Liver (tissue), 9 donors: ENCODE results near the gene AKT2. TPM values are rescaled to one million over a fixed set of nuclear protein-coding genes. Genes with fewer than 3 reads are reported as not detected.

Experiments
- DNase-seq: peaks from one replicate; pipeline ENCODE4 v3.0.0-alpha.2; 2017; ENCODE audit warnings: low spot score
- H3K27ac ChIP-seq, 2 donors: one replicate each; pipeline ENCODE4 v1.7.0; 2013; ENCODE audit warnings: inconsistent platforms in 2 of 2, low read length in 2 of 2, control low read depth in 1 of 2, low read depth in 1 of 2, mild to moderate bottlenecking in 1 of 2
- H3K27me3 ChIP-seq, 4 donors: one replicate each; pipeline versions ENCODE4 v1.6.1 to v1.7.0; 2013; ENCODE audit warnings: low read length in 3 of 4, inconsistent platforms in 1 of 4, mild to moderate bottlenecking in 1 of 4, moderate library complexity in 1 of 4; ENCODE audit not compliant: control insufficient read depth in 4 of 4, insufficient read depth in 4 of 4
- H3K36me3 ChIP-seq, 4 donors: one replicate each; pipeline versions ENCODE4 v1.6.1 to v1.7.0; 2013; ENCODE audit warnings: low read length in 3 of 4, mild to moderate bottlenecking in 3 of 4, low read depth in 1 of 4, moderate library complexity in 1 of 4; ENCODE audit not compliant: control insufficient read depth in 4 of 4, insufficient read depth in 3 of 4
- H3K4me1 ChIP-seq, 4 donors: one replicate each; pipeline versions ENCODE4 v1.6.1 to v1.7.0; 2013; ENCODE audit warnings: low read length in 3 of 4, mild to moderate bottlenecking in 3 of 4, moderate library complexity in 1 of 4; ENCODE audit not compliant: control insufficient read depth in 4 of 4, insufficient read depth in 4 of 4
- H3K4me3 ChIP-seq, 3 donors: one replicate each; pipeline versions ENCODE4 v1.6.1 to v1.7.0; 2013; ENCODE audit warnings: low read length in 3 of 3, control low read depth in 1 of 3, low read depth in 1 of 3, mild to moderate bottlenecking in 1 of 3
- H3K9ac ChIP-seq, 2 donors: one replicate each; pipeline ENCODE4 v1.7.0; 2013; ENCODE audit warnings: low read length in 2 of 2, mild to moderate bottlenecking in 2 of 2, moderate library complexity in 2 of 2, control low read depth in 1 of 2, low read depth in 1 of 2
- H3K9me3 ChIP-seq, 4 donors: one replicate each; pipeline versions ENCODE4 v1.6.1 to v1.7.0; 2013; ENCODE audit warnings: low read length in 3 of 4; ENCODE audit not compliant: control insufficient read depth in 4 of 4
- ATF3 ChIP-seq: IDR thresholded peaks from 2 replicates; pipeline ENCODE4 v1.6.1; 2016; ENCODE audit warnings: antibody characterized with exemption
- EGR1 ChIP-seq, 2 donors: IDR thresholded peaks; 2 replicates each; pipeline ENCODE4 v1.6.1; 2016 to 2018; ENCODE audit warnings: antibody characterized with exemption in 2 of 2, low read depth in 2 of 2
- FOXA1 ChIP-seq: IDR thresholded peaks from 2 replicates; pipeline ENCODE4 v1.6.1; 2016; ENCODE audit warnings: antibody characterized with exemption
- FOXA2 ChIP-seq: IDR thresholded peaks from 2 replicates; pipeline ENCODE4 v1.6.1; 2016; ENCODE audit warnings: antibody characterized with exemption
- GABPA ChIP-seq, 2 donors: IDR thresholded peaks in 1 of 2; conservative IDR thresholded peaks in 1 of 2; 2 replicates each; pipeline ENCODE4 v1.6.1; 2016; ENCODE audit warnings: antibody characterized with exemption in 2 of 2, mild to moderate bottlenecking in 1 of 2, moderate library complexity in 1 of 2
- HNF4A ChIP-seq, 2 donors: conservative IDR thresholded peaks; 2 replicates each; pipeline ENCODE4 v1.6.1; 2016; ENCODE audit warnings: antibody characterized with exemption in 2 of 2, mild to moderate bottlenecking in 2 of 2
- HNF4G ChIP-seq: IDR thresholded peaks from 2 replicates; pipeline ENCODE4 v1.6.1; 2016; ENCODE audit warnings: antibody characterized with exemption
- JUND ChIP-seq, 2 donors: IDR thresholded peaks; 2 replicates each; pipeline ENCODE4 v1.6.1; 2016; ENCODE audit warnings: antibody characterized with exemption in 2 of 2
- MAX ChIP-seq: IDR thresholded peaks from 2 replicates; pipeline ENCODE4 v1.6.1; 2016; ENCODE audit warnings: antibody characterized with exemption
- NR2F2 ChIP-seq: IDR thresholded peaks from 2 replicates; pipeline ENCODE4 v1.6.1; 2016; ENCODE audit warnings: antibody characterized with exemption
- RAD21 ChIP-seq, 2 donors: IDR thresholded peaks; 2 replicates each; pipeline ENCODE4 v1.6.1; 2016; ENCODE audit warnings: antibody characterized with exemption in 2 of 2, mild to moderate bottlenecking in 2 of 2
- REST ChIP-seq: IDR thresholded peaks from 2 replicates; pipeline ENCODE4 v1.6.1; 2016; ENCODE audit warnings: antibody characterized with exemption, mild to moderate bottlenecking
- RXRA ChIP-seq, 2 donors: IDR thresholded peaks; 2 replicates each; pipeline ENCODE4 v1.6.1; 2017 to 2018; ENCODE audit warnings: antibody characterized with exemption in 2 of 2, mild to moderate bottlenecking in 1 of 2
- SP1 ChIP-seq: IDR thresholded peaks from 2 replicates; pipeline ENCODE4 v1.6.1; 2018; ENCODE audit warnings: antibody characterized with exemption, mild to moderate bottlenecking
- TAF1 ChIP-seq: conservative IDR thresholded peaks from 2 replicates; pipeline ENCODE4 v1.6.1; 2016; ENCODE audit warnings: antibody characterized with exemption, mild to moderate bottlenecking
- YY1 ChIP-seq: IDR thresholded peaks from 2 replicates; pipeline ENCODE4 v1.6.1; 2016; ENCODE audit warnings: antibody characterized with exemption, mild to moderate bottlenecking
- ZBTB33 ChIP-seq: IDR thresholded peaks from 2 replicates; pipeline ENCODE4 v1.6.1; 2016; ENCODE audit warnings: antibody characterized with exemption
- WGBS: extraction: QIAGEN DNeasy Blood & Tissue Kit; methylation state at CpG from one replicate; pipeline ENCODE4 v1.1.7; 2013; 5-methylcytosine and 5-hydroxymethylcytosine counted together
- polyA plus RNA-seq, 2 donors: library from polyadenylated mRNA; stranded (reverse) in 1 of 2; unstranded in 1 of 2; fragments of 200-250 nt in 1 of 2; fragments of >200 nt in 1 of 2; fragmentation: Nextera tagmentation in 1 of 2; extraction: Ambion mirVana in 1 of 2; gene quantifications; one replicate each; pipeline versions ENCODE4 v1.2.1 to v1.2.3, GENCODE V29; 2013 to 2015
- total RNA-seq, 2 donors: library from RNA; depleted of rRNA; stranded (reverse); fragments of >200 nt; gene quantifications; one replicate each; pipeline ENCODE4 v1.2.3, GENCODE V29; 2014
- TF ChIP-seq, protein P1 (sequence below): fragments of 150-350 bp; IDR thresholded peaks from 2 replicates; pipeline ENCODE4 v1.5.1; 2017; ENCODE audit warnings: improper control_type of control experiment, low read depth, low read length; ENCODE audit not compliant: missing input control
- donor health status: healthy.
- donor health status: healthy.
- donor health status: healthy.
- donor health status: healthy.
- donor health status: healthy.

The AKT2 gene
- total and polyA plus RNA-seq, 4 donors = 23.2 to 110 (median 60.4) TPM

DNA sequence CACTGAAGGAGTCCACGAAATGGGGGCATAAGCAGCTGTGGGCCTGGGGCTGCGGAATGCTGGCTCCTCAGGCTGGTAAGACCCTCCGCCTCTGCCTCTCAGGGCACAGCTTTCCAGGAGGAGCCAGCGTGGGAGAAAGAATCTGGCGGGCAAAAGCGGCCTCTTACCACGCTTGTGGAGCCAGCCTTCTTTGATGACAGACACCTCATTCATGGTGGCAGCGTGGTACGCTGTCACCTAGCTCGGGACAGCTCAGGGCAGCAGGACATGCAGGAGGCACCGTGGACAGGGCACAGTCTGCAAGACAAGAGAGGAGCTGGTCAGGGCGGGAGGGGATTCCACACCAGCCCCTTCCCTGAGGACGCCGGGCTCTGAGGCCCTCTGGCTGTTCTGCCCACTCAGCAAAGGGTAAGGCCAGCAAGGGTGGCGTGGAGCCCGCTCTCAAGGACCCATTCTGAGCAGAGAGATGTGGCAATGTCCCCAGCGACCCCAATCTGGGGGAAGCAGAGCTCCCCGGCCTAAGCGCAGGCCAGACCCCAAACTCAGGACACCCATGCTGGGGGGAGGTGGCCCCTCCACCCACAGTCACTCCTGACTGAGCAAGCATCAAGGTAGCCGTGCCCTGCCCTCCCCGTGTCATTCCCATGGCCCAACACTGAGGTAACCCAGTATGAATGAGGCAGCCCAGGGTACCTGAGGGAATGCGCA is 19.9 kb downstream of the AKT2 start:
- Histone ChIP-seq H3K9ac (no peak overlapping the region), H3K27me3 (no peaks in the 10 kb centered on the region), H3K36me3 (peaks cover 1 to 25% (median 16%) of the 10 kb centered on the region in 4 donors), H3K9me3 (no peaks in the 10 kb centered on the region), H3K4me1 (peaks cover 0 to 30% (median 5%) of the 10 kb centered on the region in 4 donors), H3K27ac (no peak overlapping the region), H3K4me3 (no peak overlapping the region)
- WGBS = 96% methylated on average over 22 of the region's 22 CpGs
- no peak for DNase-seq
- TF ChIP-seq GABPA (IDR thresholded peaks at IDR 0.05 in 1 of 2, conservative IDR thresholded peaks at IDR 0.05 in 1 of 2) = no peak
- TF ChIP-seq MAX = no peak
- no peak for TF ChIP-seq FOXA1
- TF ChIP-seq, protein P1, sequence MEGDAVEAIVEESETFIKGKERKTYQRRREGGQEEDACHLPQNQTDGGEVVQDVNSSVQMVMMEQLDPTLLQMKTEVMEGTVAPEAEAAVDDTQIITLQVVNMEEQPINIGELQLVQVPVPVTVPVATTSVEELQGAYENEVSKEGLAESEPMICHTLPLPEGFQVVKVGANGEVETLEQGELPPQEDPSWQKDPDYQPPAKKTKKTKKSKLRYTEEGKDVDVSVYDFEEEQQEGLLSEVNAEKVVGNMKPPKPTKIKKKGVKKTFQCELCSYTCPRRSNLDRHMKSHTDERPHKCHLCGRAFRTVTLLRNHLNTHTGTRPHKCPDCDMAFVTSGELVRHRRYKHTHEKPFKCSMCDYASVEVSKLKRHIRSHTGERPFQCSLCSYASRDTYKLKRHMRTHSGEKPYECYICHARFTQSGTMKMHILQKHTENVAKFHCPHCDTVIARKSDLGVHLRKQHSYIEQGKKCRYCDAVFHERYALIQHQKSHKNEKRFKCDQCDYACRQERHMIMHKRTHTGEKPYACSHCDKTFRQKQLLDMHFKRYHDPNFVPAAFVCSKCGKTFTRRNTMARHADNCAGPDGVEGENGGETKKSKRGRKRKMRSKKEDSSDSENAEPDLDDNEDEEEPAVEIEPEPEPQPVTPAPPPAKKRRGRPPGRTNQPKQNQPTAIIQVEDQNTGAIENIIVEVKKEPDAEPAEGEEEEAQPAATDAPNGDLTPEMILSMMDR = no peak

DNA sequence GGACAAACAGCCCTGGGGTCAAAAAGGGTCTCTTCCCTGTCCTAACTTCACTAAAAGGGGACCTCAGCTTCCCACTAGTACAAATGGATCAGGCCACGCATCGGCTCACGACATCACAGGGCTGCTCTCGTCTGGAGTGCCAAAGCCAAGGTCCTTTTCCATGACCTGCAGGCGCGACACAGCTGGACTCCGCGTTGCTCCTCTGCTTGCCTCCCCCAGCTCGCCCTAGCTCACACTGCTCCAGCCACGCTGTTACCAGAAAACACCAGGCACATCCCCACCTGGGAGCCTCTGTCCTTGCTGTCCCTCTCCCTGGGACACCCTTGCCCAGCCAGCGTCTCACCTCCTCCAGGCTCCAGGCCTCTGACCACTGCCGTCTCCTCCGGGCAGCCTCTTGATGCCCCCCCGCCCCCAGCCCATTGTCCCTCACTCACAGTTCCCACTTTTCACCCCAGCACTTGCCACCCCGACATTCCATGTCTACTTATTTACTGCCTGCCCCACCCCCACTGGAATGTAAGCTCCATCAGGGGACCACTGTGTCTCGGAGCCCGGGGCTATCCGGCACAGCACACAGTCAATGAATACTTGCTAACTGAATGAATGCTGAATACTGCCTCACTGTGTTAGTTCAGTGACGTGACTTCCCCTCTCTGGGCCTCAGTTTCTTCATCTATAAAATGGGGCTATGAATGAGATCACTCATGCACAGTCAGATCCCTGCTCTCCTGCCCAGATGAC is 20.7 kb downstream of the AKT2 start:
- DNase-seq = no peak
- H3K27me3 ChIP-seq = no peaks in the 10 kb centered on the region
- H3K36me3 ChIP-seq = peaks cover 1 to 25% (median 14%) of the 10 kb centered on the region in 4 donors
- H3K27ac ChIP-seq = no peak overlapping the region
- H3K9ac ChIP-seq = no peak overlapping the region
- no peaks in the 10 kb centered on the region for H3K9me3 ChIP-seq
- TF ChIP-seq GABPA (IDR thresholded peaks at IDR 0.05 in 1 of 2, conservative IDR thresholded peaks at IDR 0.05 in 1 of 2) (no peak), REST (no peak), YY1 (no peak), NR2F2 (no peak), MAX (no peak), RXRA (IDR thresholded peaks at IDR 0.05) (no peak), EGR1 (IDR thresholded peaks at IDR 0.05; ENCODE audit: low read depth in 2 of 2) (no peak), JUND (IDR thresholded peaks at IDR 0.05) (no peak), ZBTB33 (no peak), FOXA2 (no peak), HNF4G (no peak), RAD21 (IDR thresholded peaks at IDR 0.05) (no peak), TAF1 (no peak), HNF4A (conservative IDR thresholded peaks at IDR 0.05) (no peak), FOXA1 (no peak), ATF3 (no peak), SP1 (no peak)
- TF ChIP-seq, protein P1 = no peak
- no peak overlapping the region for H3K4me3 ChIP-seq
- peaks cover 0 to 23% (median 5%) of the 10 kb centered on the region in 4 donors for H3K4me1 ChIP-seq
- 85% methylated on average over 19 of the region's 19 CpGs for WGBS
